Thoracic aorta (tissue), 2 donors: Measurements from ENCODE around the gene CFAP58. TPM values are rescaled to one million over a fixed set of nuclear protein-coding genes. Genes with fewer than 3 reads are reported as not detected.
A peak's percentile ranks its signal among the peaks of the same experiment; 100 is the strongest.

Source experiments
- ATAC-seq: fragments of 150-250 bp; one replicate; pipeline ENCODE4 v1.8.0; 2017; ENCODE audit warnings: low read depth; ENCODE audit not compliant: insufficient number of reproducible peaks, low FRiP score
- DNase-seq: peaks from one replicate; pipeline ENCODE4 v3.0.0-alpha.2; 2020; ENCODE audit warnings: low spot score
- H3K27ac ChIP-seq, 2 donors: fragments of 200-600 bp; sonication (generic); 1 replicate in 1 of 2; 2 replicates in 1 of 2; pipeline ENCODE4 v1.5.1; 2016; ENCODE audit warnings: mild to moderate bottlenecking in 2 of 2, moderate library complexity in 2 of 2
- H3K27me3 ChIP-seq: fragments of 200-600 bp; sonication (generic); replicated peaks from 2 replicates; pipeline ENCODE4 v1.6.0; 2016; ENCODE audit warnings: mild to moderate bottlenecking; ENCODE audit not compliant: insufficient read depth
- H3K36me3 ChIP-seq: fragments of 200-600 bp; sonication (generic); one replicate; pipeline ENCODE4 v1.5.1; 2016
- H3K4me1 ChIP-seq, 2 donors: fragments of 200-600 bp; sonication (generic); 1 replicate in 1 of 2; 2 replicates in 1 of 2; pipeline versions ENCODE4 v1.5.1 to v1.6.0; 2016; ENCODE audit warnings: low read depth in 2 of 2, mild to moderate bottlenecking in 1 of 2; ENCODE audit not compliant: control insufficient read depth in 1 of 2
- H3K4me3 ChIP-seq: fragments of 200-600 bp; sonication (generic); 2 replicates; pipeline ENCODE4 v1.5.1; 2016; ENCODE audit warnings: mild to moderate bottlenecking
- H3K9me3 ChIP-seq: fragments of 200-600 bp; sonication (generic); 2 replicates; pipeline ENCODE4 v1.5.1; 2016
- CTCF ChIP-seq: fragments of 200-600 bp; sonication (generic); IDR thresholded peaks from one replicate; pipeline ENCODE4 v1.5.1; 2019; ENCODE audit warnings: antibody characterized with exemption
- total RNA-seq, 2 donors: library from RNA; depleted of rRNA; stranded (reverse); fragments of >200 nt; gene quantifications; one replicate each; pipeline versions ENCODE4 v1.1.0 to v1.2.3, GENCODE V29; 2016

CFAP58 gene
- total RNA-seq, 2 donors from 2014 or later = 0.35 to 0.68 TPM

GRCh38 chr10:104333728-104334373 lies 19.8 kb upstream of the CFAP58 start:
- Histone ChIP-seq H3K27me3 (no peaks in the 10 kb centered on the region), H3K9me3 (no peaks in the 10 kb centered on the region), H3K27ac (peak overlapping the region in 1 of 2 donors; percentile 86), H3K36me3 (no peaks in the 10 kb centered on the region), H3K4me1 (peaks cover 60 to 79% of the 10 kb centered on the region in 2 donors), H3K4me3 (no peak overlapping the region)
- no peak for DNase-seq
- TF ChIP-seq CTCF = no peak
- ATAC-seq = no peak

GRCh38 chr10:104334561-104334960 lies 19.1 kb upstream of the CFAP58 start:
- H3K27me3 ChIP-seq = no peaks in the 10 kb centered on the region
- H3K4me1 ChIP-seq = peaks cover 53 to 72% of the 10 kb centered on the region in 2 donors
- ATAC-seq = no peak
- H3K4me3 ChIP-seq = no peak overlapping the region
- DNase-seq = no peak
- H3K27ac ChIP-seq = no peak overlapping the region
- H3K9me3 ChIP-seq = no peaks in the 10 kb centered on the region
- H3K36me3 ChIP-seq = no peaks in the 10 kb centered on the region
- TF ChIP-seq CTCF = no peak

GRCh38 chr10:104334965-104335650 lies 18.5 kb upstream of the CFAP58 start:
- ATAC-seq (no peak), DNase-seq (no peak)
- no peaks in the 10 kb centered on the region for H3K9me3 ChIP-seq
- peak overlapping the region; percentile 99 for H3K4me3 ChIP-seq
- H3K27me3 ChIP-seq = no peaks in the 10 kb centered on the region
- peaks cover 52 to 69% of the 10 kb centered on the region in 2 donors for H3K4me1 ChIP-seq
- no peak for TF ChIP-seq CTCF
- H3K36me3 ChIP-seq = no peaks in the 10 kb centered on the region
- H3K27ac ChIP-seq = no peak overlapping the region

GRCh38 chr10:104336821-104337467 lies 16.7 kb upstream of the CFAP58 start:
- DNase-seq (no peak), ATAC-seq (no peak)
- H3K9me3 ChIP-seq = no peaks in the 10 kb centered on the region
- H3K4me3 ChIP-seq = peak overlapping the region; percentile 99
- TF ChIP-seq CTCF = no peak
- peak overlapping the region; percentile 99 to 100 for H3K27ac ChIP-seq
- H3K36me3 ChIP-seq = no peaks in the 10 kb centered on the region
- H3K27me3 ChIP-seq = no peaks in the 10 kb centered on the region
- H3K4me1 ChIP-seq = peaks cover 37 to 57% of the 10 kb centered on the region in 2 donors

GRCh38 chr10:104337521-104337984 lies 16.1 kb upstream of the CFAP58 start:
- DNase-seq (no peak), ATAC-seq (no peak)
- peak overlapping the region; percentile 99 to 100 for H3K27ac ChIP-seq
- H3K4me3 ChIP-seq = peak overlapping the region; percentile 99
- no peaks in the 10 kb centered on the region for H3K27me3 ChIP-seq
- TF ChIP-seq CTCF = no peak
- H3K36me3 ChIP-seq = no peaks in the 10 kb centered on the region
- H3K4me1 ChIP-seq = peaks cover 34 to 50% of the 10 kb centered on the region in 2 donors
- H3K9me3 ChIP-seq = no peaks in the 10 kb centered on the region
